NOMO-1 treated with dmso at 0.1 percent for 144 hours (cell line): ENCODE data around the gene MICU1.
"Not testable (repeated sequence)": the region's sequence is repeated elsewhere in the genome, so short reads cannot be mapped to it uniquely, and the experiment has no call there.

Experiments
- DNase-seq: peaks from one replicate; lab custom pipeline; 2025; ENCODE audit not compliant: unreplicated experiment; lab: John Stamatoyannopoulos, UW

MICU1 gene

GRCh38 chr10:72331575-72332422 lies 294.1 kb downstream of the MICU1 start:
- peak; percentile 96 for DNase-seq

GRCh38 chr10:72330069-72330426 lies 295.8 kb downstream of the MICU1 start:
- no peak for DNase-seq

GRCh38 chr10:72329290-72330068 lies 296.4 kb downstream of the MICU1 start:
- no peak for DNase-seq

DNA sequence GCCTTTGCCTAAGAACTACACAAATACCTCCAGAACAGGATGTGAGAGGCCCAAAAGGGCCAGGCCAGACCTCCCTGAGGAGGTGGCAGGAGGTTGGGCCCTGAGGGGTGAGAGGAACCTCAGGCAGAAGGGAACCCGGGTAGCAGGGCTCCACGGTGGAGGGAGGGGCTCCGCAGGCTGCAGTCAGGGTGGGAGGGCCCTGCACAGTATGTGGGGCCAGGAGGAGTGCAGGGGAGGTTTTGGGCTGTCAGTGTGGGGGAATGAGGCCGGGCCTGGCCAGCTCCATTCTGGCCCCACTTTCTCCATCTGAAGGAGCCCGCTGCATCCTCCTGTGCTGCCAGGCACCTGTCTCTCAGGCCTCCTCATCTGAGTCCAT lies 297.1 kb downstream of the MICU1 start:
- peak; percentile 26 for DNase-seq

DNA sequence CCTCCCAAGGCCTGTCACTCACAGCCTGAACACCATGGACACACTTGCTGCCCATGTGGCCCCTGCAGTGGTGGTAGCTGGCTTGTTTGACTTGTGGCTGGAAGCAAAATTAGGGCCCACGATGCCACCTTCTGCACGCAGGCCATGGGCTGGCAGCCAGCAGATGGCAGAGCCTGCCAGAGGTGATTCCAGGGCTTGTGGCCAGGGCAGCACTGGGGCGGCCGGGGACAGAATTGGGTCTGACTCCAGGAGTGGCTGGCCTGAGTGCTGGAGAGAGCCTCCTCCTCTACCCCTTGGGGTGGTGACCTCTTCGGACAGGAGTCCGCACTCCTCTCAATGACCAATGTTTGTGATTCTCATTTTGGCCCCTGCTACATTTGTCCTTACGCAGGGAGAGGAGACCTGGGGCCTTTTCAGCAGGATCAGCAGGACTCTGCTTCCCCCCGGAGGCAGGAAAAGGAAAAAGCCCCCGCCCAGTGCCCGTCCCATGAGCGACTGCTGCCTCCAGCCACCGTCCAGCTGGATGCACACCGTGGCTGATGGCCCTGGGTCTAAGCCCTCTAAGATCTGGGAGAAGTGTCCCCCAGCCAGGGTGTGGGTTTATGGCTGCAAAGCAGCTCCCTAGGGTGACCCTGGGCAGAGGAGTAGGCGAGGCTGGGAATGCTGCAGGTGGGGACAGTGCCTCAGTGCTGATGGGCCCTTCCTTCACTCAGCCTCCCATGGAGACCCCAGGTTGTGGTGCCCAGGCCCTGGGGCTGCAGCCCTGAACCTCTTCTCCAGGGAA lies 297.6 kb downstream of the MICU1 start:
- peak; percentile 32 for DNase-seq

DNA sequence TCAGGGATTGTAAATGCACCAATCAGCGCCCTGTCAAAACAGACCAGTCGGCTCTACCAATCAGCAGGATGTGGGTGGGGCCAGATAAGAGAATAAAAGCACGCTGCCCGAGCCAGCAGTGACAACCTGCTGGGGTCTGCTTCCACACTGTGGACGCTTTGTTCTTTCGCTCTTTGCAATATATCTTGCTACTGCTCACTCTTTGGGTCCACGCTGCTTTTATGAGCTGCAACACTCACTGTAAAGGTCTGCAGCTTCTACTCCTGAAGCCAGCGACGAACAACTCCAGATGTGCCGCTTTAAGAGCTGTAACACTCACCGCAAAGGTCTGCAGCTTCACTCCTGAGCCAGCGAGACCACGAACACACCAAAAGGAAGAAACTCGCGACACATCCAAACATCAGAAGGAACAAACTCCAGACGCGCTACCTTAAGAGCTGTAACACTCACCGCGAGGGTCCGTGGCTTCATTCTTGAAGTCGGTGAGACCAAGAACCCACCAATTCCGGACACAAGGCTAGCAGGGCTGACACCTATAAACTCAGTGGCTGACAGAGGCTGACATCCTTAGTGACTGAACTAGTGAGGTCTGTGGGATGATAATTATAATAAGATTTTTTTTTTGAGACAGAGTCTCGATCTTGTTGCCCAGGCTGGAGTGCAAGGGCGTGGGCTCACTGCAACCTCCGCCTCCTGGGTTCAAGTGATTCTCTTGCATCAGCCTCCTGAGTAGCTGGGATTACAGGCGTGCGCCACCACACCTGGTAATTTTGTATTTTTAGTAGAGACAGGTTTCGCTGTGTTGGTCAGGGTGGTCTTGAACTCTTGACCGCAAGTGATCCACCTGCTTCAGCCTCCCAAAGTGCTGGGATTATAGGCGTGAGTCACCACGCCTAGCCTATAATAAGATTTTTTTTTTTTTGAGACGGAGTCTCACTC lies 298.9 kb downstream of the MICU1 start:
- DNase-seq = not testable (repeated sequence)

GRCh38 chr10:72325243-72326175 lies 300.4 kb downstream of the MICU1 start:
- DNase-seq = not testable (repeated sequence)

DNA sequence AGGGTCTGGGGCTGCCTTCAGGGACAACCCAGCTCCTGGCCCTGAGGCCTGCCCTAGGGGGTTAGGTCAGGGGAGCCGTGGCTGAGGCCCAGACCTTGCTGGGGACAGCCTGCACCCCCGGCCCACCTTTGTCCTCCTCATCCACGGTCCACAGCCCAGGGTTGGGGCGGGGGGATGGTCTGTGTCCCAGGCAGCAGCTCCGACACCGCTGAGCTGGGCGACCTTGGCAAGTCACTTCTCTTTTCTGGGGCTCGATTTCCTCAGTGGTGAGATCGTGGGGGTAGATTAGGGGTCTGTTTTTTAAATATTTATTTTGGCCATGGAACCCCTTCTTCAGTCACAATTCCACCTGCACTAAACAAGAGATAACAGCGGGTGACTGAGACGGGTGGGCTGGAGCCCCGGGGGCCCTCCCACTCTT lies 302.1 kb downstream of the MICU1 start:
- DNase-seq = no peak

DNA sequence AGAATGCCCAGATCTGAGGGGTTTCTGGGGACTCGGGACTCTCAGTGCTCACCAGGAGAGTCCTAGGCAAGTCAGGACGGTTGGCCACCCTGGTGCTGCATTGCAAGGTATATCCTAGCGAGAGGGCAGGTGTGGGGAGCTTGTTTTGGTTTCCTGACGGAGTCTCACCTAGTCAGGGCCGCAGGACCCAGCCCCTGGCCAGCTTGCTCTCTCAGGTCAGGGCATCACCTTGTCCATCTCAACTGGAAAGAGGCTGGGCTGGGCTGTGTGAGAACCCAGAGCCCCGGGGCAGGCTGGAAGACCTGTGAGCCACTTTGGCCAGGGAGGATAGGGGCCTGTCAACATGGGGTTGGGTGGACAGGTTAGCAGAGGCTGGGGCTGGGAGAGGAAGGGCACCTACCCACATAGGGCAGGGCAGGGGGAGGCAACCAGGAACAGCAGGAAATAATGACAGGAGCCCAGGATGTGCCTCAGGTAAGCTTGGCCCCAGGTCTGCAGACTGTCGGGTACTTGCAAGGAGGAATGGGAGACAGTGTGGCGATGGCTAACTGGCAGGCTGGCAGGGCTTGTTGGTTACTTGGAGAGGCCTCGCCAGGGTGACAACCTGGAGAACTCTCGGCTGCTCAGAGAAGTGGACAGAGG lies 302.6 kb downstream of the MICU1 start:
- no peak for DNase-seq

DNA sequence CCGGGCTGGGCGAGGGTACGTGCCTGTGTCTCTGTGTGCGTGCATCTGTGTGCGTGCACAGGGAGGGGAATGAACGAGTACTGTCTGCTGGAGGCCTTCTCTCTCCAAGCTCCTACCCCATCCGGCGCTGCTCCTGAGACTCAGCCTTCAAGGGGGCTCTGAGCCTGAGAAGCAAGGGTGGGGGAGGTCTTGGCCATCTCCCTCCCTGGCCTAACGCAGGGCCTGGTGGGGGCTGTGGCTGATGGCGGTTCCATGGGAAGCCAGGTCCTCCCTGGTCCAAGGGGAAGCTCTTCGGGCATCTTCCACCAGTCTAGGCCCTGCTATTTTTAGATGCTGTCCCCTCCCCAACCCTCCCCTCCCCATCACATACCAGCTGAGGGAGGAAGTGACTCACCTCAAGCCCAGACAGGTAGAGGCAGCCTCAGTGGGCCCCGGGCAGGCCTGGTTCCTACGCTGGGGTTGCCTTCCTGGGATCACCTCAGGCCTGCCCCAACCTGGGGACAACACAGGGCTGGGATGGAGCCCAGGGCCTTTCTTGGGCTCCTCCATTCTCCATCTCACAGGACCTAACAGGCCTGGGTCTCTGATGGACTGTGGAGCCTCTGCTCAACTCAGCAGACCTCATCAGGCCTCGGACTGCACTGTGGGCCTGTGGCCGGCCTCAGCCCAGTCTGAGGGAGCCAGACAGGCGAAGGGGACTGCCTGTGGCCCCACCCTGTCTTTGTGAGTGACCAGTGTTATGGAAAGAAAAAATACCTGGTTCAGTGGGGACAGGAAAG lies 303.4 kb downstream of the MICU1 start:
- DNase-seq = no peak

GRCh38 chr10:72322030-72322279 lies 303.9 kb downstream of the MICU1 start:
- no peak for DNase-seq

- DNase-seq = no peak
Observed at GRCh38 chr10:72321248-72322029, 304.4 kb downstream of the MICU1 start.

GRCh38 chr10:72320676-72321247 lies 305.1 kb downstream of the MICU1 start:
- peak; percentile 91 for DNase-seq

DNA sequence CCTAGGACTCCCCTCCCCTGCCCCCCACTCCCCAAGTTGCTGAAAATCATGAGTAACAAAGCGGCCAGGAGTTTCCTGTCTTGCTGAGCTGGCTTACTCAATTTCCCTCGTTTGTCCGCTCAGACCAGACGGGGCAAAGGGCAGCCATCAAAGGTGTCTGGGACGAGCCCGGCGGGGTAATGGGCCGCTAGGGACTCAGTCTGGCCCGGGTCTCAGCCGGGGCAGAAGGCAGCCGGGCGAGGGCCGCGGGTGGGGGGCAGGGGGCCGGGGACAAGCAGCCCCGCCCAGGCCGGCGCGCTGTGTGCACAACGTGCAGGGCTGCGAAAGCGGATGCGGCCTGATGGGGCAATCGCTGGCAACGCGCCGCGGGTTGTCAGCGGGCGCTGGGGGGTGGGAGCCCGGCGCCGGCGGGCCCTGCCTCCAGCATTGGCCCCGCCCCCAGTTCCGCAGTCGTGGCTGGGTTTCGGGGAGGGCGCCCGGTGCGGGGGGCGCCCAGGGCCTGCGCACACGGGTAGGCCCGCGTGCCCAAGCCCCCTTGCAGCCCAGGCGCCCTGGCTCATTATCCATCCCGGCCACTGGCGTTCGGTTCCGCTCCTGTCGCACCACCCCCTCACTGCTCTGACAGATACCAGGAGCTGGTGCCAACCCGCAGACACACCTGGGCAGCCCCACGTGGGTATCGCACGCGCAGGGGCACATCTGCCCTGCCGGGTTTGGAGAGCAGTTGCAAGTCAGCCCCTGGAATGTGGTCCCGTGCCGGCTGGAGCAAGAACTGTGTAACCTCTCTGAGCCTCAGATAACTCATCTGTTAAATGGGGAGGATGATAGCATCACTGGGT lies 306.2 kb downstream of the MICU1 start:
- DNase-seq = peak; percentile 87

GRCh38 chr10:72318418-72319262 lies 307.2 kb downstream of the MICU1 start:
- DNase-seq = peak; percentile 26
